ENCODE results near the gene DOP1A.

Gene DOP1A

DNA sequence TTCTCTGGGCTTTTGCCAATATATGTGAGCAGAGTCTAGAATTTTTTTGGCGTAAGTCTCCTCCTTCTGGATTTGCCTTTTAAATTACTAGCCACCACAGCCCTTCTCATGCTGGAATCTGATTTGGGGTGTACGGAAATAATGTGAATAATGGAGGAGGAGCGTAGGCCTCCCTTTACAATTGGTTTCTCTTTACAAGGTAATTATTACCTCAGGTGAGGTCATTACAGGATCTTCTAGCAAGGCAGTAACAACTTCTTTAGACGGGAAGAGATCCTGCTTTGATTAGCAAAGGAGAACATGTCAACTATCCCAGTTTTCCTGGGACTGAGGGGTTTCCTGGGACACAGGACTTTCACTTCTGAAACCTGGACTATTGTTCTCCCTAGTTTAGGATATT is 134.6 kb downstream of the DOP1A start:
- DNase-seq: no peak

DNA sequence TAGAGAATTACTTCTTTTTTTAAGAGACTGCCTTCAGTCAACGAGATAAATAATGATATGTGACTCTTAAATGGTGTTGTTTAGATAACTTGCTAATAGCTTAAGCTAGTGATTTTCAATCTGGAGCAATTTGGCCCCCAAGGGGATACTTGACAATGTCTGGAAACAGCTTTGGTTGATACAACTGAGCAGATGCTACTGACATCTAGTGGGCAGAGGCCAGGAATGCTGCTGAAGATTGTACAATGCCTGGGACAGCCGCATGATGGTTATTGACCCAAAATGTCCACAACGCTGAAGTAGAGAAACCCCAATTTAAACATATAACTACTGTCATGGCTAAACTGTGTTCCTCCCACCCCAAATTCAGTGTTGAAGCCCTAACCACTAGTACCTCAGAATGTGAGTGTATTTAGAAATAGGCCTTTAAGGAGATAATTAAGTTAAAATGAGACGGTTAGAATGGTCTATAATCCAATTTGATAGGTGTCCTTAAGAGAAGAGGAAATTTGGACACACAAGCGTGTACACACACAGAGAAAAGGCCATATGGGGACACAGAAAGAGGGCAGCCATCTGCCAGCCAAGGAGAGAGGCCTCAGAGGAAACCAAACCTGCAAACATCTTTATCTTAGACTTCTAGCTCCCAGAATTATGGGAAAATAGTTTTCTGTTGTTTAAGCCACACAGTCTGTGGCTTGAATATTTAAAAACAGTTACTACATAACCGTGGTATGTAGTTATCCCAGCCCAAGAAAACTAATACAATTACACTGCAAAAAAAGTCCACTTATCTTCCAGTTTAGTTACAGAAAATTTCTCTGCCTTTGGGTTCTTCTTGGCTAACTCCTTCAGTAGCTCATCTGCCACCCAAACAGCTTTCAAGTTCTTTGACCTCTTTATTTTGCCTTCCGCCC is 147.9 kb downstream of the DOP1A start:
- DNase-seq: peak; percentile 95

DNA sequence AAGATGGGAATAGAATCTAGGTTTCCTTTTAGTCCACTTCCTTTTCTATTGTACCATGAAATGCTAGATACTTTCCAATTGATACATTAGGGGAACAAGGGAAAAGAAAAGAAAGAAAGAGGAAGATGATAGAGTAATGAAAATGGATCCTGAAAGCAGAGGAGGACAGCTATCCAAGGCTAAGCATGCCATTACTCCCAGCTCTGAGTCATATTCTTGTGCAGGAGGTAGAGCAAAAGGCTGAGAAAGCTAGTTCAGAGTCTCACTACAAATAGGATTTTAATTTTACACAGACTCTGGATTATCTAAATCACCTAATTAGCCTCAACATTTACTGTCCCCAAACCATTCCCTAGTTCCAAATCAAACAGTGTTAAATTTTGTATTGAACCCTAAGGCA is 149.3 kb downstream of the DOP1A start:
- DNase-seq: peak; percentile 72

Measured in NCI-H82 (cell line).